HL-60/S4 (cell line): ENCODE results near the gene IFNA1.
"Not testable (repeated sequence)": the region's sequence is repeated elsewhere in the genome, so short reads cannot be mapped to it uniquely, and the experiment has no call there.

ENCODE experiments used
- in situ Hi-C: fragments of 300-500 bp; cut with MboI; formaldehyde crosslinking; loops from 2 replicates; pipeline ENCODE4 v1.14.3; 2022; ENCODE audit warnings: low sequenced_read_pairs

The IFNA1 gene

DNA sequence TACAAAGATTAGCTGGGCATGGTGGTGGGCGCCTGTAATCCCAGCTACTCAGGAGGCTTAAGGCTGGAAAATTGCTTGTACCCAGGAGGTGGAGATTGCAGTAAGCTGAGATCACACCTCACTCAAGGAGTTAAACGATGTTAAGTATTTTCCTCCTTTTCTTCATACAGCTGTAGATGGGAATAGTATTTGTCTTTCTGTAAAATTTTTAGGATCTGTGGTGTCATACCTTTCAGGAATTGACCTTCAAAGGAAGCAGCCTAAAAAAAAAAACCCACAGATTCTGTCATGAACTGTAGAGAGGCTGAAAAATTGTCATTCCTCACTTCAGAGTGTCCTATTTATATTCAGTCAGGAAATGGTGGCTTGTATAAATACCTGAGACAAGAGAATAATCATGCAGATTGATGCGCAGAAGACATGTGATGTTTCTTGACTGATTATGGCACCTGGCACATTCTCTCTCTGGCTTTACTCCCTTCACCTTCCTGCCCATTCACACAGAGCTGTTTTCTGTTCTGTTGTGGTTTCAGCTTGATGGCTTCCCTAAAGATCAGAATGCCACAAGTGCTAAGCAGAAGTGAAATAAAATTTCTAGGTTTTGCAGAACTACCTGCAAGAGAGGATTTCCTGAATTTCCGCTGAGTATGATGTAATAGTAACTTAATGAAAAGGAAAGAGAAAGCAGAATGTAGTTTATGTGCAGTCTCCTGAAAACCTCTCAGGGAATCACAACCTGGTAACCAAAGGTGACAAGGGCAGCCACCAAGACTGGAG, 3.8 kb downstream of the IFNA1 start:
- in situ Hi-C loops = no loop called here

DNA sequence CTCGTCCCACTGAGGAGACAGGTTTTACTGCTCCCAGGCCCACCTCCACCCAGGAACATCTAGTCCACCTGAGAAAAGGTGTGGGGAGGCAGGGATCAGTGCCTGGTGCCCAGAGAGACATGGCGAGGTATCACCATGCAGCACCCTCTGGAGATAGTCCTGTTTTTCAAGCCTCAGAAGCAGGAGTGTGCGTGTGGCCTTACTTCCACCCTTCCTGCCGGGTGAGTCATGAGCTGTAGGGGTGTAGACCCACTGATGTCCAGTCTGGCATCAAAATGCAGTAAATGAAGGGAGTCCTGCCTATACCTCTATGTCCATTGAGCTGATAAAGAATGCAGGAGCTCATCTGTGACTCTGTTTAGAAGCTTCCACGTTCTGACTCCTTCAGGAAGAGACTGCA, 9.1 kb downstream of the IFNA1 start:
- in situ Hi-C loops = not testable (repeated sequence)

DNA sequence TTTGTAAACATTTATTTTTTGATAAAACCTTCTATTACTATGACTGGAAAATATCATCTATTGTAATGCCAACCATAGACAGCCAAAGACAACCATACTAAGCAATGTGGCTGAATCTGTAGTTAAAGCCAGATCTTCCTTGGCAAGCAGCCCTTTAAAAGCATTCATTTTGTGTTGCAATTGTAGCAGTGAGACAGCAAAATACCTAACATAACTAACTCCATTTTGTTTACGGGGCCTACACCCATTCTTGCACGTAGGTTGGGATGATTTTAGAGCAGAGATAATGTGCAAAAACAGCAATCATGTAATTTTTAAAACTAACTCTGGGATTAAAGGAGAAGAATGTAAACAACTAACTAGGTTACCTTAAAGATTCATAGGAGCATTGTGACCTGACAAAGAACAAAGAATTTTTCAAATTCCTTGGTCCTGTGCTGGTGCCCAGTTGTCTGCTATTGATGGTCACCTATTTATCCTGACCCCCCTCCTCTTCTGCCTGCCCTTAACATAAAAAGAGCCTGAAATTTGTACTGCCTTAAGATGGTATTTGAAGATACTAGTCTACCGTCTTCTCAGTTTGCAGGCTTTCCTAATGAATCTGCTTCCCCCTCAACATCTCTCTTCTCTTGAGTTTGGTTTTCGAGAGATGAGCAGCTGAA, 10.6 kb downstream of the IFNA1 start:
- in situ Hi-C loops = loop anchor here (10.0 kb wide), 1 partner anchor 126 kb away; no protein-coding TSS in a partner anchor

DNA sequence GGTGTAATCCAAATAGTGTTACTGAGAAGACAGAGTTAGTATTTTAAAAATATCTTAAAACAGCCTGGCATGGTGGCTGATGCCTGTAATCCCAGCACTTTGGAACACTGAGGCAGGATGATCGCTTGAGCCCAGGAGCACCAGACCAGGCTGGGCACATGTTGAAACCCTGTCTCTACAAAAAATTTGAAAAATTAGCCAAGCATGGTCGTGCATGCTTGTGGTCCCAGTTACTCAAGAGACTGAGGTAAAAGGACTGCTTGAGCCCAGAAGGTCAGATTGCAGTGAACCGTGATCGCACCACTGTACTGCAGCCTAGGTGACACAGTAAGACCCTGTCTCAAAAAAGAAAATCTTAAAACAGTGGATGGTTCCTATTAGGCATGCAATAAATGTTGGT, 12.4 kb downstream of the IFNA1 start:
- in situ Hi-C loops = loop anchor here (10.0 kb wide), 1 partner anchor 128 kb away; no protein-coding TSS in a partner anchor

DNA sequence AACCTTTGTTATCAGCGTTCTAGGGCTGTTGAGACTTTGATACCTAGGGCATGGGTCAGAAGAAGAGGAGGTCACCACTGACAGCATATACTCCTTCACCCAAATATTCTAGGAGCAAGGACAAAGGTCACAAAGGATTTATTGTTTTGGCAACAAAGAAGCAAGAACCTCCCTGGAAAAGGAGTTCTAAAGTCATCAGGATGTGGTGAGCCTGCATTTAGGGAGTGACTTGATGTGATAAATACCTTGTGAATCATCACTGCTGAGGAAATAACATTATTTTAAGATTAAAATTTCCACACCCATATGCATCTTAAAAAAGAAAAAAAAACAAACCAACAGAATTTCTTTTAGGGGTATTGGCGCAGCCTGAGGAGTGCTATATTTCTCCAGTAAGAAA, 13.9 kb downstream of the IFNA1 start:
- in situ Hi-C loops = loop anchor here (10.0 kb wide), 1 partner anchor 129 kb away; no protein-coding TSS in a partner anchor

DNA sequence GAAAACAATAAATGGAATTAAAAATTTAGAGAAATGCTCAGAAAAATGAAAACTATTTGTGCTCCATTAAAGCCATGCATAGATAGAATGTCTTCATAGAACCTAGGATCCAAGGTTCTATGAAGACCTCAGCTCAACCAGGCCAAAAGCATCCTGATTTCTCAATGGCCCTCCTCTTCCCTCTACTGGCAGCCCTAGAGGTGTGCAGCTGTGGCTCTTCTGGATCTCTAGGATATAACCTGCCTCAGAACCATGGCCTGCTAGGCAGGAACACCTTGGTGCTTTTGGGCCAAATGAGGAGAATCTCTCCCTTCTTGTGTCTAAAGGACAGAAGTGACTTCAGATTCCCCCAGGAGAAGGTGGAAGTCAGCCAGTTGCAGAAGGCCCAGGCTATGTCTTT, 15.1 kb downstream of the IFNA1 start:
- in situ Hi-C loops = loop anchor here (10.0 kb wide), 1 partner anchor 131 kb away; no protein-coding TSS in a partner anchor

DNA sequence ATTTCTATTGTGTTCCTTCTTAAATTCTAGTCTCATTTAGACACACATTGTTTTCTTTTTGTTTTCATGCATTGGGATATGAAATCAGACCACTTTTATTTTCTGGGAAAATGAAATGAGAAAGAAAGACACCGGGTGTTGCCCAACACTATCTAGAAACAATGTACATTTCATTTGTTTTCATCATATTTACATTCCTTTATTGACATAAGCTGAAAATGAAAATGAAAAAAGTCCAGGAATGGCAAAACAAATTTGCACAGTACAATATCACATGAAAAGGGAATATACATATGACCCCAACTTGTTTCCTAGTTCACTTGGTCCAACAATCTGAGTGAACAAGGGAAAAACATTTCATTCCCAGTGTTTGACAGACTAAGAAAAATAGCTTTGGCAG, 21.1 kb downstream of the IFNA1 start:
- in situ Hi-C loops = loop anchor here (10.0 kb wide), 1 partner anchor 333 kb away; no protein-coding TSS in a partner anchor

DNA sequence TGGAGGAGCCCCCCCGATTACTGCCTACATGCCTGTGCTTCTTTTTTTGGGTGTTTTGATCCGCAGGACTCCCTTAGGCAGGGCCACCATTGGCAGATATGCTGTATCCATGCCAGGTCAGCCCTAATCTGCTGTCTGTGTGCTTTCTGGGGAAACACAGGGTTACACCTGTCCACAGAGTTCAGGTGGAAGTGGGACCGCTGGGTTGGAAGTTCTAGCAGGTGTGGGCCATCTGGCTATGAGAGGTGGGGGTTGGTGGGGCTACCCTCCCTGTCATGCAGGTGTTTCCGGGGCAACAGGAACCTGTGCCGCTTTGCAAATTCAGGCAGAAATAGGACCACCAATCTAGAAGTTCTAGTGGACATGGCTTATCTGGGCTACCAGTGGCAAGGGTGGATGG, 24.9 kb downstream of the IFNA1 start:
- in situ Hi-C loops = loop anchor here (10.0 kb wide), 1 partner anchor 330 kb away; no protein-coding TSS in a partner anchor

DNA sequence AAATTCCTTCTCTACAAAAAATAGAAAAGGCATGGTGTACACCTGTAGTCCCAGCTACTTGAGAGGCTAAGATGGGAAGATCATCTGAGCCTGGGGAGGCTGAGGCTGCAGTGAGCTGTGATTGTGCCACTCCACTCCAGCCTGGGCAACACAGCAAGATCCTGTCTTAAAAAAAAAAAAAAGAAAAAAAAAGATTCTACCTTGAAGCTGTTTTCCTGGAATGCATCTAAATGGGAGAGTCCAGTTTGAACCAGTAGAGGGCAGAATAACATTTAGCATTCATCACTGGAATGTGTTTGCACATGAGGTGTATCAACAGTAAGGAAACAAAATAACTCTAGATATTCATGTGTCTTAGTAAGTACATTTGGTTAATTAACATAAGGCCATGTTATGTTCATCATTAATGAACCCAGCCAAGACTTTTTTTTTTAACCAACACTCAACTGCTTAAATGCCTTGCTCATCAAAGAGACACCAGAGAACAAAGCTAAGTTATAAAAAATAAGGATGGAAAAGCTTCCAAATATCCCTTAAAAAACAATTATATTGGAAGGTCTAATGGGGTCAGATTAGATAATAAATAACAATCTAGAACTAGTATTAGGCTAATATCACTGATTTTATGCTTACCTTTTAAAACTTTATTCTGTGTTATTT, 25.8 kb downstream of the IFNA1 start:
- in situ Hi-C loops = loop anchor here (10.0 kb wide), 1 partner anchor 329 kb away; no protein-coding TSS in a partner anchor

DNA sequence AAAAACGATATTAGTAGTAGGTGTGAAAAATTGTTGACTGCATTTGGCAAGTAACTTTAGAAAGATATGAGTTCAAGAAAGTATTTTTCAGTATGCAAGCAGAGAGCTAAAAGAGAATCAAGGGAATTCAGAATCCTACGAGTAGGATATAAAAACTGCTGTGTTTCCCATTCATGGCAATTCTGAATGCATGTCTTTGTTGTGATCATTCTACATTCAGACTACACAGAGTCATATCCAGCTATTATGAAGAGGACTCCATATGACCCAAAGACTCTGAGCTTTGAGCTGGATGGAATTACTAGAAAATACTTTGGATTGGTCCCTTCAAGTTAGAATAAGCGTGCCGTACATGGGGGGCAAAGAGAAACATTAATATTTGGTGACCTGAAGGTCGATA, 29.9 kb downstream of the IFNA1 start:
- in situ Hi-C loops = no loop called here

DNA sequence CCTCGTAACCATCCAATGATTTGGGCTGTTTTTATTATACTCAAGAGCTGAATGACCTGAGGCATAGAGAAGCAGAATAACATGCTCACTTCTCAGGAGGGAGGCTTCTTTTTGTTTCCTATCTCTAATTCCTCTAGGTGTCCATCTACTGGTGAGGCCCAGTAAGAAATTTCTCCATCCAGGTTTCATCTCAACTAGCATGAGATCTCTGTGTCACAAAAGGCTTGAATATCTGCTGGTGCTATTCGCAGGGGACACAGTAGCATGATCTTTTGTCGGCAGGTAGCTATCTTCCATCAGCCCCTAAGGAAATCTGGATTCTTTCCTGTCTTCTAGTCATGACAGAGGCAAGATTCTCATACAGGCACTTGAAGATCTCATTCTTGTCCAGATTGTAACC, 33.0 kb downstream of the IFNA1 start:
- in situ Hi-C loops = no loop called here

DNA sequence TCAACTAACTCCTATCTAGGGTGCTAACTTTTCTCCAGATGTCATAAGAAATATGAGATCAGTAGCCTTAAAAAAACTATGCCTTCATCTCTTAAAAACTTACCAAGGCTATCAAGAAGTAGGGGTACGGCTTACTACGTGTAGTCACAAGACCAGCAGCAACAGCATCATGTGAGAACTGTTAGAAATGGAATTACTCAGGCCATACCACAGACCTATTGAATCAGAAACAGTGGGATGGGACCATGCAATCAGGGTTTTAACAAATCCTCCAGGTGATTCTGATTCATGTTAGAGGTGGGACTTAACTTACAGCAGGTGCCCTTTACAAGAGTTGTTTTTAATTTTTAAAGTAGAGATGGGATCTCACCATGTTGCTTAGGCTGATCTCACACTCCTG, 37.2 kb downstream of the IFNA1 start:
- in situ Hi-C loops = no loop called here

DNA sequence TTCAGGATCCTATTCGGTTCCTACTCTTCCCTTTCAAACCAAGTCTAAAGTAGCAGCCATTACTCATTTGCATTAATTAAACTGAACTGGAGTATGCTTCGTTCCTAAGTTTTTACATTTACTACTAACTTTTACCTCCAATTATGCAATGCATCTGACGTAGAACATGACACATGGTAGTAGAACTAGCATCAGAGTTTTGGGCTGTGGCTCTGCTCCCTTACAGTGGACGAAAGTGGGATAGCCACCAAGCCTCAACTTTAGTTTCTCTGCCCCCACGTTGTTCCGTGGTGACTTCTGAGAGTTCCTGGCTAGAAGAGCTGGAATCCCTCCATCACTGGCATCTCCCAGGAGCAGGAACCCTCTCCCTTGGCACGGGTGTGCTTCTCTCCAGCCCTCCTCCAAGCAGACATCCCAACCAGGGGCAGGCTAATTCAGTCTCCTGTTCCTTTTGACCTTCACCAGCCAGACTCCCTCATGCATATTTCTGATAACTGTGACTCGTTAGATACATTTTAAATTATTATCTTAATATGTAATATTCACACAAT, 39.0 kb downstream of the IFNA1 start:
- in situ Hi-C loops = no loop called here

DNA sequence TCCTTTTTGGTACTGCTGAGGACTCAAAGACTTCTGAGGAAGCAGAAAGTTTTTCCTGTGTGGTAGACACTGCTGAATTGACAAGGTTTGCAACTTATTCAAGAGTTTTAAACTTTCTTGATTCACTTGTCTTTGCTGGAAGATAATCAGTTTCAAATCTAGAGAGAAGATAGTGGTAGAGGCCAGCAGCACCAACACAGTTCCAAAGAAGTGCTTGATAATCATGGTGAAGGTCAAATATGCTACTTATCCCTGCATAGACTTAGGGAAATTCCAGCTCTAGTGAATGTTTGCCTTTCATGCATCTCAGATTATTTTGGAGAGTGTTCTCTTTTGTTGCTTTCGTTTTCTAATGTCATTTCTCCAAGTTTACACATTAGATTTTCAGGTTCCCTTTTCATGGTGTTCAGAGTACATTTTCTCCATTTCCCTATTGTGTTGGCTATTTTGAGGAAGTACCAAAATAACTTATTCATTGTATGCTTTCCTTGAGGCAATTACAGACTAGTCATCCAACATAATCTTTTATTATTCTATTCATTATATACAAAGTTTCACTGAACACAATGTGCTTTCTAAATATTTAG, 41.3 kb downstream of the IFNA1 start:
- in situ Hi-C loops = no loop called here

DNA sequence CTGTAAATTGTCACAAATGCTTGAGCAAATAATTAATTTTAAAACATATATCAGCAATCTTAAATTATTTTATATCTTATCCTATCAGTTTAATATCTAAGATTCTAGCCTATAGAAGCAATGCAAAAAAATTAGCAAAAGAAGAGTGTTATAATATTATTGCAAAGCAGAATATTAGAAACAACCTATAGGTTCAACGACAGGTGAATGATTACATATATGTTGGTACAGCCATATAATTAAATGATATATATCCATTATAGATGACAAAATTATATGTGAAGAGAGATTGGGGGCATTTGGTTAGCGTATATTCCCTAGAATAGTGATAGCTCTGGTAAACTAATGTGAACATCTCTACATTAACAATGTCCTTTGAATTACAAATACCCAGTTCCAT, 42.0 kb downstream of the IFNA1 start, which contains the start of gene IFNE:
Gene IFNE (minus strand): TSS at position 101 of the 400 bp plus-strand sequence. CDS start 619 bp downstream, outside the sequence.
- in situ Hi-C loops = no loop called here
